HL-60 (cell line): Measurements from ENCODE around the gene NUPR2.
"Not testable (repeated sequence)": the region's sequence is repeated elsewhere in the genome, so short reads cannot be mapped to it uniquely, and the experiment has no call there.

Experiments
- DNase-seq, 2 experiments: peaks; one replicate each; pipeline ENCODE4 v3.0.0-alpha.2; 2010 to 2020; ENCODE audit warnings: low read depth in 1 of 2, low spot score in 1 of 2
- H3K27ac ChIP-seq: fragments of 250-450 bp; sonication (Bioruptor Pico); replicated peaks from 2 replicates; pipeline ENCODE4 v1.5.1; 2020; ENCODE audit warnings: mild to moderate bottlenecking, moderate library complexity
- H3K27me3 ChIP-seq: fragments of 250-450 bp; sonication (Bioruptor Pico); 2 replicates; pipeline ENCODE4 v1.5.1; 2021; ENCODE audit warnings: mild to moderate bottlenecking, moderate library complexity; ENCODE audit not compliant: insufficient read depth, poor library complexity, severe bottlenecking
- H3K4me3 ChIP-seq: replicated peaks from 2 replicates; pipeline ENCODE4 v1.5.1; 2011; ENCODE audit warnings: mild to moderate bottlenecking, control low read depth, low read length; ENCODE audit not compliant: insufficient read depth
- CTCF ChIP-seq: IDR thresholded peaks from one replicate; pipeline ENCODE4 v1.5.1; 2011; ENCODE audit warnings: low read length, control low read depth, inconsistent platforms; ENCODE audit not compliant: insufficient read depth
- GABPA ChIP-seq: IDR thresholded peaks from 2 replicates; pipeline ENCODE4 v1.6.1; 2012; ENCODE audit warnings: low read depth
- POLR2AphosphoS5 ChIP-seq: IDR thresholded peaks from 2 replicates; pipeline ENCODE4 v1.6.1; 2012; ENCODE audit warnings: low read depth
- REST ChIP-seq: IDR thresholded peaks from 2 replicates; pipeline ENCODE4 v1.6.1; 2012; ENCODE audit warnings: low read depth; ENCODE audit not compliant: insufficient replicate concordance
- SPI1 ChIP-seq: IDR thresholded peaks from 2 replicates; pipeline ENCODE4 v1.6.1; 2012; ENCODE audit warnings: low read depth, mild to moderate bottlenecking, borderline replicate concordance

NUPR2 gene

GRCh38 chr7:56125831-56126230 is 9.6 kb upstream of the NUPR2 start:
- no peak overlapping the region for H3K4me3 ChIP-seq
- no peaks in the 10 kb centered on the region for H3K27me3 ChIP-seq
- no peak for TF ChIP-seq SPI1
- TF ChIP-seq REST = no peak
- no peak for TF ChIP-seq GABPA
- TF ChIP-seq POLR2AphosphoS5 = no peak
- TF ChIP-seq CTCF = no peak
- no peak for DNase-seq
- no peak overlapping the region for H3K27ac ChIP-seq

- no peak for DNase-seq
- H3K4me3 ChIP-seq = no peak overlapping the region
- H3K27me3 ChIP-seq = no peaks in the 10 kb centered on the region
- H3K27ac ChIP-seq = no peak overlapping the region
- no peak for TF ChIP-seq GABPA
- TF ChIP-seq SPI1 = no peak
- no peak for TF ChIP-seq CTCF
- TF ChIP-seq POLR2AphosphoS5 = no peak
- TF ChIP-seq REST = no peak
These were observed 8.8 kb upstream of the NUPR2 start for GRCh38 chr7:56124981-56125380.

DNA sequence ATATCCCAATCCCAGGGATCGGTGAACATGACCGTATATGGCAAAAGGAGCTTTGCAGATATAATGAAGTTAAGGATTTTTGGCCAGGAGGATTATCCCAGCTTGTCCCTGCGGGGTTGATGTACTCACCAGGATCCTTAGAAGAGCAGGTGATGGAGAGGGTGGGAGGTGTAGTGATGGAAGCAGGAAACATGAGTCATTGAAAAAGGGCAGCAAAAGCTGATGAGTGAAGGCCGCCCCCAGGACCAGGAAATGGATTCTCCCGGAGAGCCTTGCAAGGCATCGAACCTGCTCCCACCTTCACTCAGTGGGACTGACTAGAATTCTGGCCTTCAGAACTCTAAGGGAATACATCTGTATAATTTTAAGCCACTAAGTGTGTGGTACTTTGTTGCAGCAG is 5.2 kb upstream of the NUPR2 start:
- TF ChIP-seq GABPA (no peak), SPI1 (no peak), CTCF (no peak), POLR2AphosphoS5 (no peak), REST (no peak)
- H3K4me3 ChIP-seq = no peak overlapping the region
- no peaks in the 10 kb centered on the region for H3K27me3 ChIP-seq
- H3K27ac ChIP-seq = no peak overlapping the region
- no peak for DNase-seq

- H3K27me3 ChIP-seq, H3K27ac ChIP-seq, DNase-seq, H3K4me3 ChIP-seq: not testable (repeated sequence)
These were observed 4.0 kb downstream of the NUPR2 start for GRCh38 chr7:56112244-56112643.
